Measurements from ENCODE around the gene TTC21B.

TTC21B gene

GRCh38 chr2:165893556-165893955 lies 60.0 kb downstream of the TTC21B start:
- 0 out of 2 replicates have a peak, but pooled peaks cover 5% of the 10 kb centered on the region for H3K36me3 ChIP-seq (ENCODE audit: low read length)
- no peaks in the 10 kb centered on the region for H4K20me1 ChIP-seq (ENCODE audit: low read depth, low read length)
- no peaks in the 10 kb centered on the region for H3K9me3 ChIP-seq (ENCODE audit: insufficient read depth, low read length)
- H3K27me3 ChIP-seq (ENCODE audit: low read length) = no peaks in the 10 kb centered on the region
- no peak overlapping the region for H3K4me2 ChIP-seq (ENCODE audit: low read depth, low read length, poor library complexity, severe bottlenecking)
- no peak overlapping the region for H3K4me3 ChIP-seq (ENCODE audit: insufficient read depth, low read length, poor library complexity, severe bottlenecking)
- TF ChIP-seq CTCF (IDR thresholded peaks at IDR 0.05; ENCODE audit: insufficient read depth, low read length, poor library complexity, severe bottlenecking) = no peak
- H3F3A ChIP-seq (ENCODE audit: insufficient read depth) = no peaks in the 10 kb centered on the region
- no peak overlapping the region for H3K27ac ChIP-seq (ENCODE audit: low read depth, low read length)
- H3K9ac ChIP-seq (ENCODE audit: low read length) = no peak overlapping the region
- no peaks in the 10 kb centered on the region for H3K9me2 ChIP-seq (replicated peaks; ENCODE audit: insufficient read depth, low read length)
- no peaks in the 10 kb centered on the region for H3K79me2 ChIP-seq (ENCODE audit: insufficient read depth, low read length)
- H2AFZ ChIP-seq (ENCODE audit: low read depth, low read length, severe bottlenecking) = no peak overlapping the region

GRCh38 chr2:165892526-165892925 lies 61.0 kb downstream of the TTC21B start:
- Histone ChIP-seq H3F3A (ENCODE audit: insufficient read depth) (no peaks in the 10 kb centered on the region), H2AFZ (ENCODE audit: low read depth, low read length, severe bottlenecking) (no peak overlapping the region), H3K9me2 (replicated peaks; ENCODE audit: insufficient read depth, low read length) (no peaks in the 10 kb centered on the region), H3K27ac (ENCODE audit: low read depth, low read length) (no peak overlapping the region), H3K4me3 (ENCODE audit: insufficient read depth, low read length, poor library complexity, severe bottlenecking) (no peak overlapping the region), H3K79me2 (ENCODE audit: insufficient read depth, low read length) (no peaks in the 10 kb centered on the region), H3K36me3 (ENCODE audit: low read length) (0 out of 2 replicates have a peak, but pooled peaks cover 5% of the 10 kb centered on the region), H4K20me1 (ENCODE audit: low read depth, low read length) (no peaks in the 10 kb centered on the region), H3K27me3 (ENCODE audit: low read length) (no peaks in the 10 kb centered on the region), H3K9ac (ENCODE audit: low read length) (no peak overlapping the region), H3K9me3 (ENCODE audit: insufficient read depth, low read length) (no peaks in the 10 kb centered on the region), H3K4me2 (ENCODE audit: low read depth, low read length, poor library complexity, severe bottlenecking) (no peak overlapping the region)
- TF ChIP-seq CTCF (IDR thresholded peaks at IDR 0.05; ENCODE audit: insufficient read depth, low read length, poor library complexity, severe bottlenecking) (no peak), EZH2phosphoT487 (conservative IDR thresholded peaks at IDR 0.05; ENCODE audit: low read length) (no peak)

DNA sequence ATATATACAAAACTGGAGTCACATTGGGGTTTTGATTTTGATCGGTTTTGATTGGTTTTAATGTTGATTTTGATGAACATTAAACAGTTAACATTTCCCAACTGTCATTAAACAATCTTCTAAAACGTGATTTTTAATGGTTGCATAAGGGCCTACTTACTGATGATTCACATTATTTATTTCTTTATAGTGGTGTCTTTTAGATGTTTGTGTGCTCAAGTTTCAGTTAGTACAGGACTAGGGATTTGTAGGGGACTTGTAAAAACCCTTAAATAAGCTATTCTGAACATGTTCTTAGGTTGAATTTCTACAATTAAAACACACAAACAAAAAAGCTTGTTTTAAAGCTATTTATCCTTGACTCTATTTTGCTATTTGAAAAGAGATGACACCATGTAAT lies 61.6 kb downstream of the TTC21B start:
- Histone ChIP-seq H3K27ac (ENCODE audit: low read depth, low read length) (no peak overlapping the region), H2AFZ (ENCODE audit: low read depth, low read length, severe bottlenecking) (no peak overlapping the region), H3K9me2 (replicated peaks; ENCODE audit: insufficient read depth, low read length) (no peaks in the 10 kb centered on the region), H4K20me1 (ENCODE audit: low read depth, low read length) (no peaks in the 10 kb centered on the region), H3K36me3 (ENCODE audit: low read length) (0 out of 2 replicates have a peak, but pooled peaks cover 5% of the 10 kb centered on the region), H3K9me3 (ENCODE audit: insufficient read depth, low read length) (no peaks in the 10 kb centered on the region), H3K9ac (ENCODE audit: low read length) (no peak overlapping the region), H3F3A (ENCODE audit: insufficient read depth) (no peaks in the 10 kb centered on the region), H3K4me2 (ENCODE audit: low read depth, low read length, poor library complexity, severe bottlenecking) (no peak overlapping the region), H3K79me2 (ENCODE audit: insufficient read depth, low read length) (no peaks in the 10 kb centered on the region), H3K4me3 (ENCODE audit: insufficient read depth, low read length, poor library complexity, severe bottlenecking) (no peak overlapping the region), H3K27me3 (ENCODE audit: low read length) (no peaks in the 10 kb centered on the region)
- no peak for TF ChIP-seq EZH2phosphoT487 (conservative IDR thresholded peaks at IDR 0.05; ENCODE audit: low read length)
- TF ChIP-seq CTCF (IDR thresholded peaks at IDR 0.05; ENCODE audit: insufficient read depth, low read length, poor library complexity, severe bottlenecking) = no peak
